HepG2 (cell line): ENCODE data around the gene YIPF3. TPM values are rescaled to one million over a fixed set of nuclear protein-coding genes. Genes with fewer than 3 reads are reported as not detected.

Source experiments
- GFI1 ChIP-seq: sonication (generic); formaldehyde crosslinking; IDR thresholded peaks from 2 replicates; pipeline ENCODE4 v1.5.0; 2020; ENCODE audit warnings: missing genetic modification reagents, mild to moderate bottlenecking, borderline replicate concordance
- HOXA3 ChIP-seq: sonication (generic); formaldehyde crosslinking; IDR thresholded peaks from 2 replicates; pipeline ENCODE4 v1.5.0; 2020; ENCODE audit warnings: missing genetic modification reagents
- IKZF4 ChIP-seq: sonication (generic); formaldehyde crosslinking; IDR thresholded peaks from 2 replicates; pipeline ENCODE4 v1.5.1; 2020; ENCODE audit warnings: borderline replicate concordance, mild to moderate bottlenecking, low read depth, missing genetic modification reagents; ENCODE audit errors: not compliant biosample characterization
- KLF12 ChIP-seq: sonication (generic); formaldehyde crosslinking; IDR thresholded peaks from 2 replicates; pipeline ENCODE4 v1.4.0; 2020; ENCODE audit warnings: missing genetic modification reagents, borderline replicate concordance
- NR2C2 ChIP-seq: sonication (generic); formaldehyde crosslinking; IDR thresholded peaks from 2 replicates; pipeline ENCODE4 v1.4.0; 2020; ENCODE audit warnings: missing genetic modification reagents, mild to moderate bottlenecking, moderate library complexity, borderline replicate concordance
- REL ChIP-seq: sonication (generic); formaldehyde crosslinking; conservative IDR thresholded peaks from 2 replicates; pipeline ENCODE4 v1.8.0; 2022; ENCODE audit warnings: mild to moderate bottlenecking, missing genetic modification reagents, moderate library complexity
- RFXAP ChIP-seq: sonication (generic); formaldehyde crosslinking; IDR thresholded peaks from 2 replicates; pipeline ENCODE4 v1.4.0; 2020; ENCODE audit warnings: missing genetic modification reagents, borderline replicate concordance
- SIX1 ChIP-seq: sonication (generic); formaldehyde crosslinking; IDR thresholded peaks from 2 replicates; pipeline ENCODE4 v1.4.0; 2020; ENCODE audit warnings: missing genetic modification reagents, borderline replicate concordance
- STAG1 ChIP-seq: sonication (generic); formaldehyde crosslinking; IDR thresholded peaks from 2 replicates; pipeline ENCODE4 v1.4.0; 2020; ENCODE audit warnings: missing genetic modification reagents
- ZBTB7B ChIP-seq: sonication (generic); formaldehyde crosslinking; IDR thresholded peaks from 2 replicates; pipeline ENCODE4 v1.4.0; 2020; ENCODE audit warnings: missing genetic modification reagents
- ZNF367 ChIP-seq: sonication (generic); formaldehyde crosslinking; IDR thresholded peaks from 2 replicates; pipeline ENCODE4 v1.4.0; 2020; ENCODE audit warnings: missing genetic modification reagents, borderline replicate concordance
- ZNF383 ChIP-seq: sonication (generic); formaldehyde crosslinking; IDR thresholded peaks from 2 replicates; pipeline ENCODE4 v1.4.0; 2020; ENCODE audit warnings: missing genetic modification reagents, mild to moderate bottlenecking, borderline replicate concordance
- ZNF501 ChIP-seq: sonication (generic); formaldehyde crosslinking; IDR thresholded peaks from 2 replicates; pipeline ENCODE4 v1.5.1; 2020; ENCODE audit warnings: mild to moderate bottlenecking, moderate library complexity, missing genetic modification reagents
- ZNF605 ChIP-seq: sonication (generic); formaldehyde crosslinking; IDR thresholded peaks from 2 replicates; pipeline ENCODE4 v1.8.0; 2022; ENCODE audit warnings: mild to moderate bottlenecking, missing genetic modification reagents
- polyA plus RNA-seq, 8 experiments: library from polyadenylated mRNA; depleted of rRNA in 3 of 8; stranded (reverse) in 7 of 8; unstranded in 1 of 8; fragments of >200 nt; fragmentation: Illumina TruSeq in 4 of 8; extraction: Trizol in 4 of 8; gene quantifications; 2 replicates each; pipeline versions ENCODE4 v1.2.1 to v1.2.3, GENCODE V29; 2011 to 2016; ENCODE audit warnings: low read depth in 4 of 8, missing spikeins in 1 of 8, mixed read lengths in 1 of 8; ENCODE audit not compliant: insufficient read depth in 1 of 8
- total RNA-seq, 5 experiments: library from RNA; depleted of rRNA; stranded (reverse); fragments of >200 nt; fragmentation: Illumina TruSeq; extraction: Trizol; gene quantifications; 2 replicates each; pipeline ENCODE4 v1.2.3, GENCODE V29; 2016; ENCODE audit warnings: low read depth in 1 of 5
- TF ChIP-seq, protein P1 (sequence below): sonication (generic); formaldehyde crosslinking; IDR thresholded peaks from 2 replicates; pipeline ENCODE4 v1.4.0; 2020; ENCODE audit warnings: missing genetic modification reagents, borderline replicate concordance
- TF ChIP-seq, protein P2 (sequence below): sonication (generic); formaldehyde crosslinking; IDR thresholded peaks from 2 replicates; pipeline ENCODE4 v1.8.0; 2022; ENCODE audit warnings: missing genetic modification reagents, mild to moderate bottlenecking, borderline replicate concordance
- TF ChIP-seq, protein P3 (sequence below): sonication (generic); formaldehyde crosslinking; IDR thresholded peaks from 2 replicates; pipeline ENCODE4 v1.8.1; 2022; ENCODE audit warnings: low read depth, mild to moderate bottlenecking, missing genetic modification reagents
- TF ChIP-seq, protein P4 (sequence below): sonication (generic); formaldehyde crosslinking; IDR thresholded peaks from 2 replicates; pipeline ENCODE4 v1.8.0; 2022; ENCODE audit warnings: missing genetic modification reagents, low read depth, mild to moderate bottlenecking, borderline replicate concordance
- TF ChIP-seq, protein P5 (sequence below): sonication (generic); formaldehyde crosslinking; IDR thresholded peaks from 2 replicates; pipeline ENCODE4 v1.4.0; 2020; ENCODE audit warnings: mild to moderate bottlenecking, missing genetic modification reagents

The YIPF3 gene
- total and polyA plus RNA-seq, 2 of the 13 experiments (the other 11 are each of a cell fraction or from before 2014, with no cell fraction given), result 107 to 206 TPM

DNA sequence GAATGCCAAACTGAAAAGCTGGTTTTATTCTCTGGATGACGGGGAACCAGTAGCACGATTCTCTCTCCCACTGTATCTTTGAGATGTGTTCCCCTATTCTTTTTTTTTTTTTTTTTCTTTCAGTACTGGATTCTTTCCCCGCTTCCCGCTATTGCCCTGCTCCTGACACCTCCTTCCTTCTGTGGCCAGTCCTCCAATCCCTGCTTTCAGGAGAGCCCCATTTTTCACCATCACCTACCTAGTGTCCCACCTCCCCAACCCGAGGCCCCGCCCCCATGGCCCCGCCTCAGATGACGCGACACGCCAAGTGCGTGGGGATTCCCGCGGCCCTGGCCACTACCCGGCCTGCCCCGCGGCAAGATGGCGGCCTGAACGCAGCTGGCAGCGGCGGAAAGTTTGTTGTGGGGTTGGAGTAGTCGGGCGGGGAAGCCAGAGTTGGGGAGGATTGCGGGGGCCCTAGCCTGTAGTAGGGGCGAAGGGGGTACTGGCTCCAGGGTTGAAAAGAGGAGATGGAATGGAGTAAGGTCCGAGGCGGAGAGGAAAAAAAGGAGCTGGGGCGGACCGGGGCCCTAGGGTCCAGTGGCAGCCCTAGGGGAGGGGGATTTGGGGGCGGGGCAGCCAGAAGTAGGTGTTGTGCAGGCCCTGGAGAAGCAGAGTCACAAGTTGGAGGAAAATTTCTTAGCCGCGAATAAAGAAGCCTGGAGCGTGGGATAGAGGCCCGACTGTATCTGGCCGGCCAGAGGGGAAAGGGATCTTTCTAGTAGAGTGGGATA, 39.3 kb downstream of the YIPF3 start, which contains the start of gene TJAP1 (continued):
- 0 out of 2 replicates have a peak, but pooled peaks have one; percentile 66 for TF ChIP-seq ZNF383 (CRISPR knock-in tag)
- TF ChIP-seq, protein P1, sequence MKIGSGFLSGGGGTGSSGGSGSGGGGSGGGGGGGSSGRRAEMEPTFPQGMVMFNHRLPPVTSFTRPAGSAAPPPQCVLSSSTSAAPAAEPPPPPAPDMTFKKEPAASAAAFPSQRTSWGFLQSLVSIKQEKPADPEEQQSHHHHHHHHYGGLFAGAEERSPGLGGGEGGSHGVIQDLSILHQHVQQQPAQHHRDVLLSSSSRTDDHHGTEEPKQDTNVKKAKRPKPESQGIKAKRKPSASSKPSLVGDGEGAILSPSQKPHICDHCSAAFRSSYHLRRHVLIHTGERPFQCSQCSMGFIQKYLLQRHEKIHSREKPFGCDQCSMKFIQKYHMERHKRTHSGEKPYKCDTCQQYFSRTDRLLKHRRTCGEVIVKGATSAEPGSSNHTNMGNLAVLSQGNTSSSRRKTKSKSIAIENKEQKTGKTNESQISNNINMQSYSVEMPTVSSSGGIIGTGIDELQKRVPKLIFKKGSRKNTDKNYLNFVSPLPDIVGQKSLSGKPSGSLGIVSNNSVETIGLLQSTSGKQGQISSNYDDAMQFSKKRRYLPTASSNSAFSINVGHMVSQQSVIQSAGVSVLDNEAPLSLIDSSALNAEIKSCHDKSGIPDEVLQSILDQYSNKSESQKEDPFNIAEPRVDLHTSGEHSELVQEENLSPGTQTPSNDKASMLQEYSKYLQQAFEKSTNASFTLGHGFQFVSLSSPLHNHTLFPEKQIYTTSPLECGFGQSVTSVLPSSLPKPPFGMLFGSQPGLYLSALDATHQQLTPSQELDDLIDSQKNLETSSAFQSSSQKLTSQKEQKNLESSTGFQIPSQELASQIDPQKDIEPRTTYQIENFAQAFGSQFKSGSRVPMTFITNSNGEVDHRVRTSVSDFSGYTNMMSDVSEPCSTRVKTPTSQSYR (CRISPR knock-in tag), result no peak
- TF ChIP-seq, protein P2, sequence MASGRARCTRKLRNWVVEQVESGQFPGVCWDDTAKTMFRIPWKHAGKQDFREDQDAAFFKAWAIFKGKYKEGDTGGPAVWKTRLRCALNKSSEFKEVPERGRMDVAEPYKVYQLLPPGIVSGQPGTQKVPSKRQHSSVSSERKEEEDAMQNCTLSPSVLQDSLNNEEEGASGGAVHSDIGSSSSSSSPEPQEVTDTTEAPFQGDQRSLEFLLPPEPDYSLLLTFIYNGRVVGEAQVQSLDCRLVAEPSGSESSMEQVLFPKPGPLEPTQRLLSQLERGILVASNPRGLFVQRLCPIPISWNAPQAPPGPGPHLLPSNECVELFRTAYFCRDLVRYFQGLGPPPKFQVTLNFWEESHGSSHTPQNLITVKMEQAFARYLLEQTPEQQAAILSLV (CRISPR knock-in tag), result 0 out of 2 replicates have a peak, but pooled peaks have one; percentile 4
- TF ChIP-seq, protein P3, sequence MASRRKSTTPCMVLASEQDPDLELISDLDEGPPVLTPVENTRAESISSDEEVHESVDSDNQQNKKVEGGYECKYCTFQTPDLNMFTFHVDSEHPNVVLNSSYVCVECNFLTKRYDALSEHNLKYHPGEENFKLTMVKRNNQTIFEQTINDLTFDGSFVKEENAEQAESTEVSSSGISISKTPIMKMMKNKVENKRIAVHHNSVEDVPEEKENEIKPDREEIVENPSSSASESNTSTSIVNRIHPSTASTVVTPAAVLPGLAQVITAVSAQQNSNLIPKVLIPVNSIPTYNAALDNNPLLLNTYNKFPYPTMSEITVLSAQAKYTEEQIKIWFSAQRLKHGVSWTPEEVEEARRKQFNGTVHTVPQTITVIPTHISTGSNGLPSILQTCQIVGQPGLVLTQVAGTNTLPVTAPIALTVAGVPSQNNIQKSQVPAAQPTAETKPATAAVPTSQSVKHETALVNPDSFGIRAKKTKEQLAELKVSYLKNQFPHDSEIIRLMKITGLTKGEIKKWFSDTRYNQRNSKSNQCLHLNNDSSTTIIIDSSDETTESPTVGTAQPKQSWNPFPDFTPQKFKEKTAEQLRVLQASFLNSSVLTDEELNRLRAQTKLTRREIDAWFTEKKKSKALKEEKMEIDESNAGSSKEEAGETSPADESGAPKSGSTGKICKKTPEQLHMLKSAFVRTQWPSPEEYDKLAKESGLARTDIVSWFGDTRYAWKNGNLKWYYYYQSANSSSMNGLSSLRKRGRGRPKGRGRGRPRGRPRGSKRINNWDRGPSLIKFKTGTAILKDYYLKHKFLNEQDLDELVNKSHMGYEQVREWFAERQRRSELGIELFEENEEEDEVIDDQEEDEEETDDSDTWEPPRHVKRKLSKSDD (CRISPR knock-in tag), result peak; percentile 75; the same call in 1 of the 2 replicates
- TF ChIP-seq NR2C2 (CRISPR knock-in tag), result peak; percentile 78
- TF ChIP-seq ZNF501 (CRISPR knock-in tag), result peak; percentile 83; the same call in 1 of the 2 replicates
- TF ChIP-seq IKZF4 (CRISPR knock-in tag), result no peak
- TF ChIP-seq KLF12 (CRISPR knock-in tag), result no peak
- TF ChIP-seq SIX1 (CRISPR knock-in tag), result no peak
- TF ChIP-seq STAG1, result no peak
- peak; percentile 71; the same call in 1 of the 2 replicates for TF ChIP-seq ZNF605 (CRISPR knock-in tag)
- TF ChIP-seq, protein P4, sequence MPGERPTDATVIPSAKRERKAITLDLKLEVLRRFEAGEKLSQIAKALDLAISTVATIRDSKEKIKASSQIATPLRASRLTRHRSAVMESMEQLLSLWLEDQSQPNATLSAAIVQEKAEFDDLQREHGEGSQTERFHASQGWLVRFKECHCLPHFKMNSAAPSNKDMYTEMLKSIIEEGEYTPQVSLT, result no peak
- no peak for TF ChIP-seq ZNF367
- no peak for TF ChIP-seq ZBTB7B
- TF ChIP-seq RFXAP, result no peak
- TF ChIP-seq GFI1 (CRISPR knock-in tag), result peak; percentile 72
- peak; percentile 85; the same call in 1 of the 2 replicates for TF ChIP-seq REL (CRISPR knock-in tag)
- TF ChIP-seq, protein P5, sequence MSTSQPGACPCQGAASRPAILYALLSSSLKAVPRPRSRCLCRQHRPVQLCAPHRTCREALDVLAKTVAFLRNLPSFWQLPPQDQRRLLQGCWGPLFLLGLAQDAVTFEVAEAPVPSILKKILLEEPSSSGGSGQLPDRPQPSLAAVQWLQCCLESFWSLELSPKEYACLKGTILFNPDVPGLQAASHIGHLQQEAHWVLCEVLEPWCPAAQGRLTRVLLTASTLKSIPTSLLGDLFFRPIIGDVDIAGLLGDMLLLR, result 0 out of 2 replicates have a peak, but pooled peaks have one; percentile 54
- TF ChIP-seq HOXA3, result peak; percentile 88
